Lung microvascular endothelial cell (primary cell): Measurements from ENCODE around the gene OTUB1. TPM values are rescaled to one million over a fixed set of nuclear protein-coding genes. Genes with fewer than 3 reads are reported as not detected.

ENCODE experiments used
- DNase-seq, 2 donors: peaks; one replicate each; pipeline versions ENCODE4 v3.0.0 to v3.0.0-alpha.2; 2010; ENCODE audit warnings: low read depth in 2 of 2
- total RNA-seq: library from RNA; depleted of rRNA; stranded (reverse); fragments of >200 nt; gene quantifications from 2 replicates; pipeline ENCODE4 v1.2.1, GENCODE V29; 2014

OTUB1 gene
- total RNA-seq, 1 donor from 2014 or later: 46.2 TPM

- DNase-seq: no peak
These were observed 18.3 kb downstream of the OTUB1 start for GRCh38 chr11:64004590-64004984.

GRCh38 chr11:64005691-64006090 is 19.5 kb downstream of the OTUB1 start:
- DNase-seq: no peak

GRCh38 chr11:64006398-64006797 is 20.2 kb downstream of the OTUB1 start:
- no peak for DNase-seq

GRCh38 chr11:64007160-64007628 is 21.0 kb downstream of the OTUB1 start:
- no peak for DNase-seq

GRCh38 chr11:64007629-64008282 is 21.5 kb downstream of the OTUB1 start:
- DNase-seq: peak; percentile 35 to 70

GRCh38 chr11:64008283-64008913 is 22.2 kb downstream of the OTUB1 start:
- DNase-seq: no peak

GRCh38 chr11:64008914-64009633 is 22.8 kb downstream of the OTUB1 start:
- DNase-seq: no peak

GRCh38 chr11:64009710-64010109 is 23.5 kb downstream of the OTUB1 start:
- DNase-seq: no peak

- DNase-seq: no peak
These were observed 24.5 kb downstream of the OTUB1 start for GRCh38 chr11:64010783-64011182.

GRCh38 chr11:64011371-64011770 is 25.1 kb downstream of the OTUB1 start:
- DNase-seq: no peak

- no peak for DNase-seq
These were observed 27.1 kb downstream of the OTUB1 start for GRCh38 chr11:64013141-64013896.

GRCh38 chr11:64014356-64014755 is 28.1 kb downstream of the OTUB1 start:
- no peak for DNase-seq

- DNase-seq: no peak
These were observed 29.3 kb downstream of the OTUB1 start for GRCh38 chr11:64015510-64015909.

- DNase-seq: no peak
These were observed 30.0 kb downstream of the OTUB1 start for GRCh38 chr11:64015935-64016845.

- no peak for DNase-seq
These were observed 31.6 kb downstream of the OTUB1 start for GRCh38 chr11:64017945-64018224.

- no peak for DNase-seq
These were observed 32.1 kb downstream of the OTUB1 start for GRCh38 chr11:64018310-64018709.

- DNase-seq: no peak
These were observed 33.1 kb downstream of the OTUB1 start for GRCh38 chr11:64019106-64020037.

GRCh38 chr11:64020976-64021756 is 34.9 kb downstream of the OTUB1 start:
- no peak for DNase-seq

GRCh38 chr11:64021757-64022093 is 35.5 kb downstream of the OTUB1 start:
- no peak for DNase-seq
